NOMO-1 treated with DMSO at 0.1 percent for 48 hours (cell line): ENCODE data around the gene TMEM255A.

Source experiments
- DNase-seq: peaks from one replicate; lab custom pipeline; 2025; ENCODE audit not compliant: unreplicated experiment; lab: John Stamatoyannopoulos, UW

The TMEM255A gene

GRCh38 chrX:120213438-120214265 lies 97.6 kb downstream of the TMEM255A start:
- DNase-seq, result peak; percentile 32
